OCI-LY1 (cell line): ENCODE data around the gene DOCK2.
"Not testable (repeated sequence)": the region's sequence is repeated elsewhere in the genome, so short reads cannot be mapped to it uniquely, and the experiment has no call there.

Experiments used
- H2AFZ ChIP-seq: fragments of 200-600 bp; sonication (generic), shearing (Covaris generic); 2 replicates; pipeline ENCODE4 v1.6.0; 2014; ENCODE audit warnings: antibody characterized with exemption, mild to moderate bottlenecking, low read length
- H3F3A ChIP-seq: fragments of 200-600 bp; sonication (generic), shearing (Covaris generic); 2 replicates; pipeline ENCODE4 v1.6.0; 2014; ENCODE audit warnings: mild to moderate bottlenecking, antibody characterized with exemption, low read length, moderate library complexity; ENCODE audit not compliant: insufficient read depth
- H3K27ac ChIP-seq: fragments of 200-600 bp; sonication (generic); 2 replicates; pipeline ENCODE4 v1.5.1; 2014; ENCODE audit warnings: low read length, mixed run types, mild to moderate bottlenecking, low read depth; ENCODE audit not compliant: poor library complexity, severe bottlenecking
- H3K27me3 ChIP-seq: fragments of 200-600 bp; sonication (generic); 2 replicates; pipeline ENCODE4 v1.6.0; 2014; ENCODE audit warnings: antibody characterized with exemption, mild to moderate bottlenecking, low read length, moderate library complexity; ENCODE audit not compliant: insufficient read depth
- H3K36me3 ChIP-seq: fragments of 200-600 bp; sonication (generic); 2 replicates; pipeline ENCODE4 v1.6.1; 2014; ENCODE audit warnings: mild to moderate bottlenecking, antibody characterized with exemption, low read length, moderate library complexity, mixed read lengths; ENCODE audit not compliant: insufficient read depth
- H3K4me1 ChIP-seq: fragments of 200-600 bp; sonication (generic); 2 replicates; pipeline ENCODE4 v1.5.1; 2014; ENCODE audit warnings: mild to moderate bottlenecking, low read length, moderate library complexity; ENCODE audit not compliant: insufficient read depth, severe bottlenecking
- H3K4me2 ChIP-seq: fragments of 200-600 bp; sonication (generic), shearing (Covaris generic); 2 replicates; pipeline ENCODE4 v1.6.1; 2014; ENCODE audit warnings: low read length
- H3K4me3 ChIP-seq: fragments of 200-600 bp; sonication (generic); 2 replicates; pipeline ENCODE4 v1.5.1; 2014; ENCODE audit warnings: low read length, low read depth, mild to moderate bottlenecking, mixed read lengths; ENCODE audit not compliant: poor library complexity, severe bottlenecking
- H3K79me2 ChIP-seq: fragments of 200-600 bp; shearing (Covaris generic); 2 replicates; pipeline ENCODE4 v1.6.1; 2016; ENCODE audit warnings: mixed run types, low read length, mixed read lengths; ENCODE audit not compliant: insufficient read depth
- H3K9ac ChIP-seq: fragments of 200-600 bp; sonication (generic), shearing (Covaris generic); 2 replicates; pipeline ENCODE4 v1.6.1; 2014; ENCODE audit warnings: mild to moderate bottlenecking, low read length, mixed read lengths
- H3K9me2 ChIP-seq: fragments of 200-600 bp; sonication (generic), shearing (Covaris generic); 2 replicates; pipeline ENCODE4 v1.6.1; 2014; ENCODE audit warnings: low read depth, mild to moderate bottlenecking, low read length, mixed read lengths
- H3K9me3 ChIP-seq: fragments of 200-600 bp; shearing (Covaris generic); 2 replicates; pipeline ENCODE4 v1.6.1; 2014; ENCODE audit warnings: low read length, mixed read lengths
- H4K20me1 ChIP-seq: fragments of 200-600 bp; sonication (generic), shearing (Covaris generic); 2 replicates; pipeline ENCODE4 v1.6.0; 2016; ENCODE audit warnings: mild to moderate bottlenecking, low read length; ENCODE audit not compliant: insufficient read depth
- EZH2 ChIP-seq: fragments of 200-600 bp; sonication (generic), shearing (Covaris generic); IDR thresholded peaks from 2 replicates; pipeline ENCODE4 v1.8.0; 2017; ENCODE audit warnings: borderline replicate concordance, mixed run types, mild to moderate bottlenecking, antibody characterized with exemption, low read length, moderate library complexity, mixed read lengths
- TF ChIP-seq, protein P1 (sequence below): fragments of 200-600 bp; sonication (generic), shearing (Covaris generic); IDR thresholded peaks from 2 replicates; pipeline ENCODE4 v1.5.1; 2017; ENCODE audit warnings: mild to moderate bottlenecking, antibody characterized with exemption, low read length, moderate library complexity, mixed read lengths

Gene DOCK2

DNA sequence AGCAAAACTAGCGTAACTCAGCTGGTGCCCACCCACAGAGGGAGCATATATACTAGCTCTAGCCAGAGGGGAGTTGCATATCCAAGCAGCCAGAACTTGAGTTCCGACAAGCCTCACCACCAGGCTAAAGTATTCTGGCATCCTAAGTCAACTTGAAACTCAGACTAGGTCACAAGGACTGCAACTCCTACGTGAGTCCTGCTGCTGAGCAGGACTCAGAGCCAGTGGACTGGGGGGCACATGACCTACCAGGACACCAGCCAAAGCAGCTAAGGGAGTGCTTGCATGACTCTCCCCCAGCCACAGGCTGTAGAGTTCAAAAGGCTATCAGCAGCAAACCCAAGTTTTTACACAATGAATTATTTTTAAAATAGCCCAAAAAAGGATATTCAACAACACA is 27.4 kb upstream of the DOCK2 start:
- Histone ChIP-seq H4K20me1 (no peaks in the 10 kb centered on the region), H3K9me2 (no peaks in the 10 kb centered on the region), H3K27ac (no peak overlapping the region), H3K9ac (no peak overlapping the region), H3K4me3 (no peak overlapping the region), H3F3A (no peaks in the 10 kb centered on the region), H3K27me3 (no peaks in the 10 kb centered on the region), H3K79me2 (no peaks in the 10 kb centered on the region), H3K36me3 (no peaks in the 10 kb centered on the region), H2AFZ (no peak overlapping the region), H3K9me3 (no peaks in the 10 kb centered on the region), H3K4me1 (no peaks in the 10 kb centered on the region), H3K4me2 (no peak overlapping the region)
- TF ChIP-seq, protein P1, sequence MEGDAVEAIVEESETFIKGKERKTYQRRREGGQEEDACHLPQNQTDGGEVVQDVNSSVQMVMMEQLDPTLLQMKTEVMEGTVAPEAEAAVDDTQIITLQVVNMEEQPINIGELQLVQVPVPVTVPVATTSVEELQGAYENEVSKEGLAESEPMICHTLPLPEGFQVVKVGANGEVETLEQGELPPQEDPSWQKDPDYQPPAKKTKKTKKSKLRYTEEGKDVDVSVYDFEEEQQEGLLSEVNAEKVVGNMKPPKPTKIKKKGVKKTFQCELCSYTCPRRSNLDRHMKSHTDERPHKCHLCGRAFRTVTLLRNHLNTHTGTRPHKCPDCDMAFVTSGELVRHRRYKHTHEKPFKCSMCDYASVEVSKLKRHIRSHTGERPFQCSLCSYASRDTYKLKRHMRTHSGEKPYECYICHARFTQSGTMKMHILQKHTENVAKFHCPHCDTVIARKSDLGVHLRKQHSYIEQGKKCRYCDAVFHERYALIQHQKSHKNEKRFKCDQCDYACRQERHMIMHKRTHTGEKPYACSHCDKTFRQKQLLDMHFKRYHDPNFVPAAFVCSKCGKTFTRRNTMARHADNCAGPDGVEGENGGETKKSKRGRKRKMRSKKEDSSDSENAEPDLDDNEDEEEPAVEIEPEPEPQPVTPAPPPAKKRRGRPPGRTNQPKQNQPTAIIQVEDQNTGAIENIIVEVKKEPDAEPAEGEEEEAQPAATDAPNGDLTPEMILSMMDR, result no peak
- TF ChIP-seq EZH2, result no peak

DNA sequence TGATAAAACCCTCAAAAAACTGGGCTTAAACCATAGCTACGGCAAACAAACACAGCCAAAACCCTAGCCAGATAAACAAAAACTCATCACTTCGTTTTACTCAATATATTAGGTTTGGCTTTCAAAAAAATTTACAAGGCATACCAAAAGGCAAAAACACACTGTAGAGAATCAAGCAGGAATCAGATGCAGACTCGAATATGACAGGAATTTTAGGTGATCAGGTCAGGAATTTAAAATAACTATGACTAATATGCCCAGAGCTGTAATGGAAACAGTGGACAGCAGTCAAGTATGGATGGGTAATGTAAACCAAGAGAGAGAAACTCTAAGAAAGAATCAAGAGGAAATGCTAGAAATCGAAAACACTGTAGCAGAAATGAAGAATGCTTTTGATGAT is 26.5 kb upstream of the DOCK2 start:
- Histone ChIP-seq H3K9me3 (no peaks in the 10 kb centered on the region), H3K79me2 (no peaks in the 10 kb centered on the region), H3K9ac (no peak overlapping the region), H4K20me1 (no peaks in the 10 kb centered on the region), H3K4me1 (no peaks in the 10 kb centered on the region), H3K4me3 (no peak overlapping the region), H3F3A (no peaks in the 10 kb centered on the region), H3K27ac (no peak overlapping the region), H2AFZ (no peak overlapping the region), H3K4me2 (no peak overlapping the region), H3K27me3 (no peaks in the 10 kb centered on the region), H3K9me2 (no peaks in the 10 kb centered on the region), H3K36me3 (no peaks in the 10 kb centered on the region)
- TF ChIP-seq, protein P1, result no peak
- TF ChIP-seq EZH2, result no peak

GRCh38 chr5:169615561-169615960 is 21.5 kb upstream of the DOCK2 start:
- Histone ChIP-seq H3K4me3 (no peak overlapping the region), H3K79me2 (no peaks in the 10 kb centered on the region), H3K9ac (no peak overlapping the region), H3K9me3 (no peaks in the 10 kb centered on the region), H3K27ac (no peak overlapping the region), H4K20me1 (no peaks in the 10 kb centered on the region), H3K4me2 (no peak overlapping the region), H3K36me3 (no peaks in the 10 kb centered on the region), H3K9me2 (no peaks in the 10 kb centered on the region), H3K4me1 (no peaks in the 10 kb centered on the region), H3K27me3 (no peaks in the 10 kb centered on the region), H3F3A (no peaks in the 10 kb centered on the region), H2AFZ (no peak overlapping the region)
- no peak for TF ChIP-seq EZH2
- TF ChIP-seq, protein P1, result no peak

DNA sequence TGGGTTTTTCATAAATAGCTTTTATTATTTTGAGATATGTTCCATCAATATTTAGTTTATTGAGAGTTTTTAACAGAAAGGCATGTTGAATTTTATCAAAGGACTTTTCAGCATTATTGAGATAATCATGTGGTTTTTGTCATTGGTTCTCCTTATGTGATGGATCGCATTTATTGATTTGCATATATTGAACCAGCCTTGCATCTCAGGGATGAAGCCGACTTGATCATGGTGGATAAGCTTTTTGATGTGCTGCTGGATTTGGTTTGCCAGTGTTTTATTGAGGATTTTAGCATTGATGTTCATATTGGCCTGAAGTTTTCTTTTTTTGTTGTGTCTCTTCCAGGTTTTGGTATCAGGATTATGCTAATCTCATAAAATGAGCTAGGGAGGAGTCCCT is 12.8 kb upstream of the DOCK2 start:
- H3K4me3 ChIP-seq, H4K20me1 ChIP-seq, H3K9me2 ChIP-seq, H3K9me3 ChIP-seq, H3K79me2 ChIP-seq, H3K4me1 ChIP-seq, H3K9ac ChIP-seq, H3K27ac ChIP-seq, H3K36me3 ChIP-seq, H3F3A ChIP-seq, H3K27me3 ChIP-seq, H2AFZ ChIP-seq, H3K4me2 ChIP-seq: not testable (repeated sequence)
